Rectal smooth muscle tissue (tissue), 1 donor: Measurements from ENCODE around the gene APBA1.

Experiments used
- H3K27ac ChIP-seq: one replicate; pipeline ENCODE4 v1.7.0; 2013; ENCODE audit warnings: low read depth, low read length, inconsistent platforms
- H3K27me3 ChIP-seq: one replicate; pipeline ENCODE4 v1.7.0; 2013; ENCODE audit warnings: low read length; ENCODE audit not compliant: control insufficient read depth, insufficient read depth
- H3K36me3 ChIP-seq: one replicate; pipeline ENCODE4 v1.7.0; 2013; ENCODE audit warnings: low read length; ENCODE audit not compliant: control insufficient read depth, insufficient read depth
- H3K4me1 ChIP-seq: one replicate; pipeline ENCODE4 v1.7.0; 2013; ENCODE audit warnings: low read length; ENCODE audit not compliant: control insufficient read depth, insufficient read depth
- H3K4me3 ChIP-seq: one replicate; pipeline ENCODE4 v1.7.0; 2013; ENCODE audit warnings: low read length
- H3K9ac ChIP-seq: one replicate; pipeline ENCODE4 v1.7.0; 2013; ENCODE audit warnings: low read length

APBA1 gene

GRCh38 chr9:69619233-69619632 is 52.9 kb downstream of the APBA1 start:
- H3K4me1 ChIP-seq, result no peaks in the 10 kb centered on the region
- H3K9ac ChIP-seq, result no peak overlapping the region
- no peak overlapping the region for H3K27ac ChIP-seq
- H3K27me3 ChIP-seq, result no peaks in the 10 kb centered on the region
- H3K4me3 ChIP-seq, result no peak overlapping the region
- no peaks in the 10 kb centered on the region for H3K36me3 ChIP-seq

- H3K27me3 ChIP-seq, result no peaks in the 10 kb centered on the region
- H3K4me1 ChIP-seq, result no peaks in the 10 kb centered on the region
- H3K36me3 ChIP-seq, result no peaks in the 10 kb centered on the region
Measured at GRCh38 chr9:69617006-69617405, 55.2 kb downstream of the APBA1 start.

DNA sequence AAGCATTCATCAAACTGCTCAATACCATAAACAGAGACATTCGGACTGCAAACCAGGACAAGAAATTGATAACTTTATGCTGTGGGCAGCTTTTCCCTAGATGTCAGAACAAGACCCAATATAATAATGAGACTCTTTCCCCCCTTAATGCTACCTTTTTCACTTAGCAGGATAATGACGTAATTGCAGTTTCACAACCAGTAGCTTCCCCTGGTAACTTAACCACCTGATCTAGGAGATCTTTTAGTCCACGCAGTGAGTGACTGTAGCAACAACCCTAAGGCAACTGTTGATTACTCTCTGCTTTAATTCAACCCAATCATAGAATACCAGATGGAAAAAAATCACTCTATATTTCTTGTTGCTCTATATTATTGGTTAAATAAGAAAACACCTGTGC is 56.3 kb downstream of the APBA1 start:
- Histone ChIP-seq H3K27ac (no peak overlapping the region), H3K4me3 (no peak overlapping the region), H3K4me1 (no peaks in the 10 kb centered on the region), H3K36me3 (no peaks in the 10 kb centered on the region), H3K9ac (no peak overlapping the region), H3K27me3 (no peaks in the 10 kb centered on the region)

More at GRCh38 chr9:69617006-69617405, 55.2 kb downstream of the APBA1 start:
- no peak overlapping the region for H3K4me3 ChIP-seq
- no peak overlapping the region for H3K27ac ChIP-seq
- no peak overlapping the region for H3K9ac ChIP-seq

GRCh38 chr9:69611221-69611620 is 61.0 kb downstream of the APBA1 start:
- no peaks in the 10 kb centered on the region for H3K27me3 ChIP-seq
- H3K9ac ChIP-seq, result no peak overlapping the region
- no peaks in the 10 kb centered on the region for H3K4me1 ChIP-seq
- H3K27ac ChIP-seq, result no peak overlapping the region
- no peak overlapping the region for H3K4me3 ChIP-seq
- H3K36me3 ChIP-seq, result no peaks in the 10 kb centered on the region

- no peak overlapping the region for H3K9ac ChIP-seq
- H3K27me3 ChIP-seq, result no peaks in the 10 kb centered on the region
- H3K27ac ChIP-seq, result no peak overlapping the region
- no peak overlapping the region for H3K4me3 ChIP-seq
- no peaks in the 10 kb centered on the region for H3K4me1 ChIP-seq
- H3K36me3 ChIP-seq, result no peaks in the 10 kb centered on the region
Measured at GRCh38 chr9:69609156-69609555, 63.0 kb downstream of the APBA1 start.

- Histone ChIP-seq H3K4me1 (no peaks in the 10 kb centered on the region), H3K27ac (no peak overlapping the region), H3K4me3 (no peak overlapping the region), H3K9ac (no peak overlapping the region), H3K27me3 (no peaks in the 10 kb centered on the region), H3K36me3 (no peaks in the 10 kb centered on the region)
Measured at GRCh38 chr9:69606089-69606488, 66.1 kb downstream of the APBA1 start.

GRCh38 chr9:69605406-69605805 is 66.8 kb downstream of the APBA1 start:
- H3K27me3 ChIP-seq, result no peaks in the 10 kb centered on the region
- no peak overlapping the region for H3K4me3 ChIP-seq
- H3K36me3 ChIP-seq, result no peaks in the 10 kb centered on the region
- H3K9ac ChIP-seq, result no peak overlapping the region
- H3K27ac ChIP-seq, result no peak overlapping the region
- no peaks in the 10 kb centered on the region for H3K4me1 ChIP-seq

DNA sequence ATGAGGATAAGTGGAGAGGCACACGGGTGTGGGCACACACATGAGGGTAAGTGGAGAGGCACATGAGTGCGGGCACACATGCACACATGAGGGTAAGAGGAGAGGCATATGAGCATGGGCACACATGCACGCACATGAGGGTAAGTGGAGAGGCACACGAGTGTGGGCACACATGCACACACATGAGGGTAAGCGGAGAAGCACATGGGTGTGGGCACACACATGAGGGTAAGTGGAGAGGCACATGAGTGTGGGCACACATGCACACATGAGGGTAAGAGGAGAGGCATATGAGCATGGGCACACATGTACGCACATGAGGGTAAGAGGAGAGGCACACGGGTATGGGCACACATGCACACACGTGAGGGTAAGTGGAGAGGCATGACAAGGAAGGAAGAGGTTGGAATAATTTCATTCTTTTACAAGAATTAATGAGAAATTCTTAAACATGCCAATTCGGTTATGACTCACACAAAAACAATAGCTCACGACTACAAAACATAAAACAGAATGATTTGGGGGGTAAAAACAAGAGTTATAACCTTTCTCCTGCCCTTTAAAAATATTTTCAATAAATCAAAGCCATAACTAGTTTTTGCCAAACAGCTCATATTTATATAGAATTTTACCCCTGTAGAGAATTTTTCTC is 67.5 kb downstream of the APBA1 start:
- H3K36me3 ChIP-seq, result no peaks in the 10 kb centered on the region
- no peak overlapping the region for H3K4me3 ChIP-seq
- H3K27me3 ChIP-seq, result no peaks in the 10 kb centered on the region
- H3K27ac ChIP-seq, result no peak overlapping the region
- no peaks in the 10 kb centered on the region for H3K4me1 ChIP-seq
- H3K9ac ChIP-seq, result no peak overlapping the region

- Histone ChIP-seq H3K27me3 (no peaks in the 10 kb centered on the region), H3K9ac (no peak overlapping the region), H3K27ac (no peak overlapping the region), H3K4me1 (no peaks in the 10 kb centered on the region), H3K4me3 (no peak overlapping the region), H3K36me3 (no peaks in the 10 kb centered on the region)
Measured at GRCh38 chr9:69603656-69604055, 68.5 kb downstream of the APBA1 start.

DNA sequence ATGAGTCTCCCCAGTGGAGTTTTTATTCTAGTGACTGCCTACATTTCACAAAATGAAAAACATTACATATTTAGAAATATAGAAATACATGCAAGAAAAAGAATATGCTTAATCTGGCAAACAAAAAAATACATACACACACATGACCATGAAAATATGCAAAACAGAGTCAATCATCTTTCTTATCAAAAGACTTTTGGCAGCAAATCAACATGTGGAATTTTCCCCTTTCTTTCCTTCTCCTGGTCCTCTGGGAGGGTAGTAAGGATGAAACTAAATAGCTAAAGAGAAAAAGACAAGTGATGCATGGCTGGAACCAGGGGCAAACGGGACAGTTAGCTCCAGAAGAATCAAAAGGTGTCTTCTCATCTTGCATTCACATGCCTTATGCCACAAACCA is 69.4 kb downstream of the APBA1 start:
- Histone ChIP-seq H3K27ac (no peak overlapping the region), H3K4me3 (no peak overlapping the region), H3K9ac (no peak overlapping the region)

DNA sequence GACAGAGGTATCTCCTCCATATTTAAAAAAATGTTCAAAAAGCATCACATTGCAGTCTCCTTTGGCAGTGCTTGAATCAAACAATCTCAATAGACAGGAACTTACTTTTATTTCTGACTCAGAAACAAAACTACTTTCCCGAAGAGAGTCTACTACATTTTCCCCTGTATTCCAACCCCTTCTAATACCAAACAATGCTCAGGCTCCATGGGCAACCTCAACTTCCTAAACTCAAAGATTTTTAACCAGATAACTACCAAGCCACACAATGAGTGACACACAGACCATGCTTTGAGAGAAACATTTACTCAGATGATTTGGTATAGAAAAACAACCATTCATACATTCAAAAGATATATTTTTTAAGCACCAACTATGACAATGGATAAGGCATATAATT is 70.5 kb downstream of the APBA1 start:
- Histone ChIP-seq H3K4me1 (no peaks in the 10 kb centered on the region), H3K27me3 (no peaks in the 10 kb centered on the region), H3K27ac (no peak overlapping the region), H3K36me3 (no peaks in the 10 kb centered on the region), H3K9ac (no peak overlapping the region), H3K4me3 (no peak overlapping the region)

More for the DNA sequence above, 69.4 kb downstream of the APBA1 start:
- no peaks in the 10 kb centered on the region for H3K4me1 ChIP-seq
- no peaks in the 10 kb centered on the region for H3K36me3 ChIP-seq
- H3K27me3 ChIP-seq, result no peaks in the 10 kb centered on the region

- Histone ChIP-seq H3K4me3 (no peak overlapping the region), H3K36me3 (no peaks in the 10 kb centered on the region), H3K27me3 (no peaks in the 10 kb centered on the region), H3K27ac (no peak overlapping the region), H3K9ac (no peak overlapping the region), H3K4me1 (no peaks in the 10 kb centered on the region)
Measured at GRCh38 chr9:69600314-69601047, 71.7 kb downstream of the APBA1 start.
